Sigmoid colon (tissue), 7 donors: Measurements from ENCODE around the gene PTGIS. TPM values are rescaled to one million over a fixed set of nuclear protein-coding genes. Genes with fewer than 3 reads are reported as not detected.

ENCODE experiments used
- DNase-seq: peaks from one replicate; pipeline ENCODE4 v3.0.0-alpha.2; 2019
- H3K27ac ChIP-seq, 4 donors: fragments of 200-600 bp; sonication (generic); one replicate each; pipeline ENCODE4 v1.5.1; 2016 to 2019; ENCODE audit warnings: mild to moderate bottlenecking in 1 of 4
- H3K27me3 ChIP-seq, 3 donors: fragments of 200-600 bp; sonication (generic); one replicate each; pipeline ENCODE4 v1.5.1; 2019; ENCODE audit warnings: mild to moderate bottlenecking in 1 of 3
- H3K36me3 ChIP-seq, 4 donors: fragments of 200-600 bp; sonication (generic); one replicate each; pipeline ENCODE4 v1.5.1; 2016 to 2019
- H3K4me1 ChIP-seq, 4 donors: fragments of 200-600 bp; sonication (generic); one replicate each; pipeline ENCODE4 v1.5.1; 2017 to 2019
- H3K4me3 ChIP-seq, 4 donors: fragments of 200-600 bp; sonication (generic); one replicate each; pipeline ENCODE4 v1.5.1; 2017 to 2019; ENCODE audit warnings: mild to moderate bottlenecking in 2 of 4, moderate library complexity in 1 of 4
- H3K9me3 ChIP-seq, 4 donors: fragments of 200-600 bp in 3 of 4; sonication (generic) in 3 of 4; one replicate each; pipeline versions ENCODE4 v1.5.1 to v1.6.1; 2013 to 2019
- EP300 ChIP-seq, 4 donors: sonication (generic); formaldehyde crosslinking; IDR thresholded peaks; one replicate each; pipeline ENCODE4 v1.6.1; 2017; ENCODE audit warnings: antibody characterized with exemption in 4 of 4
- POLR2A ChIP-seq, 2 donors: fragments of 450-650 bp; IDR thresholded peaks; one replicate each; pipeline ENCODE4 v1.6.1; 2016; ENCODE audit warnings: antibody characterized with exemption in 2 of 2, mild to moderate bottlenecking in 2 of 2, moderate library complexity in 2 of 2
- POLR2AphosphoS5 ChIP-seq, 4 donors: sonication (generic); formaldehyde crosslinking; IDR thresholded peaks; one replicate each; pipeline ENCODE4 v1.6.1; 2017; ENCODE audit warnings: antibody characterized with exemption in 4 of 4
- WGBS, 2 donors: extraction: QIAGEN DNeasy Blood & Tissue Kit; methylation state at CpG; one replicate each; pipeline ENCODE4 v1.1.7; 2013; 5-methylcytosine and 5-hydroxymethylcytosine counted together
- intact Hi-C: fragments of 100-400 bp; cut with DNase I; formaldehyde crosslinking; loops from one replicate; pipeline ENCODE4 v1.15.1; 2023
- polyA plus RNA-seq, 3 donors: library from polyadenylated mRNA; stranded (reverse); fragments of 200-250 nt; gene quantifications; one replicate each; pipeline ENCODE4 v1.2.3, GENCODE V29; 2013
- total RNA-seq, 4 donors: library from RNA; depleted of rRNA; stranded (reverse); fragments of >200 nt; gene quantifications; one replicate each; pipeline ENCODE4 v1.1.0, GENCODE V29; 2016
- TF ChIP-seq, protein P1 (sequence below), 4 experiments: fragments of 450-650 bp in 3 of 4; fragments of 200-600 bp in 1 of 4; IDR thresholded peaks; one replicate each; pipeline ENCODE4 v1.5.1; 2016 to 2019; ENCODE audit warnings: antibody characterized with exemption in 4 of 4, mild to moderate bottlenecking in 3 of 4, moderate library complexity in 2 of 4
- donor health status: healthy with polysubstance abuse.
- donor health status: Bipolar disorder and iron deficiency.
- donor health status: healthy.

PTGIS gene
- total and polyA plus RNA-seq, 7 donors: 0.46 to 241 (median 55.3) TPM

DNA sequence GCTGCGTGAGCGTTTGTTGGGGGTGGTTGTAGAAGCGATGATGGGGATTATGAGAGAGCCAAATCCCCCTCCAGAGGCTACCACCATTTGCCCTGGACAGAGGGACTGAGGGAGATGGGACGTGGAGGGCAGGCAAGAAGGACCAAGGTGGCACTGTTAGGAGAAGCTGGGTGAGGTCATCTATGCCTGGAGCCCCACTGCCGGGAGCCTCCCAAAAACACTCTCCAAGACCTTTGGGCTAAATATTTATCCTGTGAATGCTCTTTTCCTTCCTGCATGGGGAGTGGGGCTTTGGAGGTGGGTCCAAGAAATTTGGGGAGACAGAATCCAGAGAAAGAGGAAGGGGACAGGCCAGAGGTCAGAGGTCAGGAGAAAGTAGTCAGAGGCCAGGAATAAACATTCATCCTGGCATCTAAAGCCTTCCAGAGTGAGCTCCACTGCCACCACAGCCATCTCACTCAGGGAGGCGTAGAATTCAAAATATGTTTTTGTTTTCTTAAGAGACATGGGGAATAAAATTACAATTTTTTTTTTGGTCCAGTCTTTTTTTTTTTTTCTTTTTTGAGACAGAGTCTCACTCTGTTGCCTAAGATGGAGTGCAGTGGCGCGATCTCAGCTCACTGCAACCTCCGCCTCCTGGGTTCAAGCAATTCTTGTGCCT, 17.8 kb upstream of the PTGIS start:
- no peaks in the 10 kb centered on the region for H3K36me3 ChIP-seq
- H3K9me3 ChIP-seq: peaks cover 0 to 7% (median 0%) of the 10 kb centered on the region in 4 donors
- WGBS, 2 donors: 91 to 96% methylated on average over 9 of the region's 9 CpGs
- no peak overlapping the region for H3K4me3 ChIP-seq
- H3K27ac ChIP-seq: peak overlapping the region; percentile 70 to 83 (median 76)
- no peaks in the 10 kb centered on the region for H3K27me3 ChIP-seq
- H3K4me1 ChIP-seq: peaks cover 0 to 59% (median 55%) of the 10 kb centered on the region in 4 donors
- TF ChIP-seq EP300 (IDR thresholded peaks at IDR 0.05) (no peak), POLR2A (IDR thresholded peaks at IDR 0.05) (no peak), POLR2AphosphoS5 (IDR thresholded peaks at IDR 0.05) (no peak)
- TF ChIP-seq, protein P1, sequence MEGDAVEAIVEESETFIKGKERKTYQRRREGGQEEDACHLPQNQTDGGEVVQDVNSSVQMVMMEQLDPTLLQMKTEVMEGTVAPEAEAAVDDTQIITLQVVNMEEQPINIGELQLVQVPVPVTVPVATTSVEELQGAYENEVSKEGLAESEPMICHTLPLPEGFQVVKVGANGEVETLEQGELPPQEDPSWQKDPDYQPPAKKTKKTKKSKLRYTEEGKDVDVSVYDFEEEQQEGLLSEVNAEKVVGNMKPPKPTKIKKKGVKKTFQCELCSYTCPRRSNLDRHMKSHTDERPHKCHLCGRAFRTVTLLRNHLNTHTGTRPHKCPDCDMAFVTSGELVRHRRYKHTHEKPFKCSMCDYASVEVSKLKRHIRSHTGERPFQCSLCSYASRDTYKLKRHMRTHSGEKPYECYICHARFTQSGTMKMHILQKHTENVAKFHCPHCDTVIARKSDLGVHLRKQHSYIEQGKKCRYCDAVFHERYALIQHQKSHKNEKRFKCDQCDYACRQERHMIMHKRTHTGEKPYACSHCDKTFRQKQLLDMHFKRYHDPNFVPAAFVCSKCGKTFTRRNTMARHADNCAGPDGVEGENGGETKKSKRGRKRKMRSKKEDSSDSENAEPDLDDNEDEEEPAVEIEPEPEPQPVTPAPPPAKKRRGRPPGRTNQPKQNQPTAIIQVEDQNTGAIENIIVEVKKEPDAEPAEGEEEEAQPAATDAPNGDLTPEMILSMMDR (IDR thresholded peaks at IDR 0.05): no peak
- no peak for DNase-seq
- intact Hi-C loops: no loop called here

DNA sequence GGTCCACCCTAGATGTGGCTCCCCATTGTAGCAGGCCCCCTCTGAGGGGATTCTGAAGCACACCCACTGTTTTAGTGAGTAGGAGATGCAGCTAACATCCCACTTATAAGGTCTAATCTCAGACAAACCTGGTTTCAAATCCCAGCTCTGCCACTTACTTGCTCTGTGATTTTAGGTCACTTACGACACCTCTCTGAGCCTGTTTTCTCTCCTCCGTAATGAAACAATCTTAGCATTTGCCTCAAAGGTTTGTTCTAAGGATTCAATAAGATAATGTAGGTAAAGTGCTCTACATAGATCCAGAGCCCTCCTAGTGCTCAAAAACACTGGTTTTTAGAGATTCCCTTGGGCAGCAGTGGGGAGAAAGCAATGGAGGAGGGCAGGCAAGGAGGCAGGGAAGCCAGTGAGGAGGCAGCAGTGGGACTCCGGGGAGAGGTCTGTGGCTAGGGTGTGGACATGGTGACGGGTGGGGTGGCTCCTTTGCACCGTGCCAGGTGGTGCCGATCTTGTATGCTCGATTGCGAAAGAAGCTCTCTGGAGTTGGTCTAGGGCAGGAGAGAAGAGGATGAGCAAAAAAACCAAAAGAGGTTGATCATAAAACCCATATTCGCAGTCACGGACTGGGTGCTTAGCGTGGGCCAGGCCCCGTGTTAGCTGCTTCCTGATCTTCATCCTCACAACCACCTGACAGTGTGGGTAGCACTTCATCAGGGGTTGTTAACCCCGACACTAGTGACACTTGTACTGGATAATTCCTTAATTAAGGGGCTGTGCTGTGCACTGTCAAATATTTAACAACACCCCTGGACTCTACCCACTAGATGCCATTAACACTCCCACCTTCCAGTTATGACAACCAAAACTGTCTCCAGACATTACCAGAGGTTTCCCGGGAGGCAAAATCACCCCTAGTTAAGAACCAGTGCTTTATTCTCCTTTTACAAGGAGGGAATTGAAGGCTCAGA, 16.8 kb upstream of the PTGIS start:
- TF ChIP-seq POLR2AphosphoS5 (IDR thresholded peaks at IDR 0.05) (no peak), EP300 (IDR thresholded peaks at IDR 0.05) (no peak), POLR2A (IDR thresholded peaks at IDR 0.05) (no peak)
- TF ChIP-seq, protein P1 (IDR thresholded peaks at IDR 0.05): no peak
- Histone ChIP-seq H3K27me3 (no peaks in the 10 kb centered on the region), H3K36me3 (no peaks in the 10 kb centered on the region), H3K4me3 (no peak overlapping the region), H3K27ac (peak overlapping the region; percentile 70 to 83 (median 76)), H3K9me3 (peaks cover 0 to 7% (median 0%) of the 10 kb centered on the region in 4 donors), H3K4me1 (peaks cover 0 to 65% (median 63%) of the 10 kb centered on the region in 4 donors)
- WGBS, 2 donors: 40 to 71% methylated on average over 14 of the region's 14 CpGs
- no peak for DNase-seq
- intact Hi-C loops: no loop called here

DNA sequence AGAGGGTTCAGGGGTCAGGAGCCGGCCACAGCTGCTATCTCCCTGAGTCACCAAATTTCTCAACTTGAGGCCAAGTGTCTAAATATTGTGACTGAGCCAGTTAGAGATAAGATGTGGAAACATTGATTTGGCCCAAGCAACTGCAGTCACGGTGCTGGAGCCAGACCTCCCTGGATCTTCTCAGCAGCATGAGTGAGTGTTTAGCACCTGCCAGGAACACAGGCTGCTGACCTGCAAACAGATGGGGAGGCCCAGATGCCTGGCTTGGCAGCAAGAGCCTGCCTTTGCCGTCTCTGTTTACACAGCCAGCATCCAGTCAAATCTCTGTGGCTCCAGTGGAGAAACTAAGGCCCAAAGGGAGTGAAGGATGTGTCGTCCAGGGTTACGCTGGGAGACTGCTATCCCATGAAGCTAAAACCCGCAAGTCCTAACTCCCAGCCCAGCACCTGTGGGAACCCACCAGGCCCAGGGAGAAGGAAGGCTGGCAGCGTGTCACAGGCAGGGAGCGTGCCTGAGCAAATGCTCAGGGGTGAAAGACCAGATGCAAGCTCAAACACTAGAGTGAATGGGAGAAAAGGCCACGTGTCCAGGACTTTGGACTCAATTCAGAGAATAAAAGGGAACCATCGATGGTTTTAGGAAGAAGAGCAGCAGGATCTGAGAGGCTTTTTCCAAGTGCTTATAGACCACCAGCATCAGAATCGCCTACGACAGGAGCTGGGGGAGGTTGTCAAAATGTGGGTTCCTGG, 15.9 kb upstream of the PTGIS start:
- intact Hi-C loops: no loop called here
- H3K4me3 ChIP-seq: no peak overlapping the region
- TF ChIP-seq EP300 (IDR thresholded peaks at IDR 0.05): peak in 1 of 4 donors; percentile 57
- TF ChIP-seq, protein P1 (IDR thresholded peaks at IDR 0.05): no peak
- no peak for TF ChIP-seq POLR2A (IDR thresholded peaks at IDR 0.05)
- TF ChIP-seq POLR2AphosphoS5 (IDR thresholded peaks at IDR 0.05): peak; percentile 69 to 92 (median 86)
- H3K36me3 ChIP-seq: no peaks in the 10 kb centered on the region
- no peaks in the 10 kb centered on the region for H3K27me3 ChIP-seq
- 16 to 51% methylated on average over 12 of the region's 12 CpGs for WGBS, 2 donors
- H3K9me3 ChIP-seq: peaks cover 0 to 7% (median 0%) of the 10 kb centered on the region in 4 donors
- peak overlapping the region; percentile 70 to 83 (median 76) for H3K27ac ChIP-seq
- peak; percentile 95 for DNase-seq
- H3K4me1 ChIP-seq: peaks cover 0 to 70% (median 65%) of the 10 kb centered on the region in 4 donors

DNA sequence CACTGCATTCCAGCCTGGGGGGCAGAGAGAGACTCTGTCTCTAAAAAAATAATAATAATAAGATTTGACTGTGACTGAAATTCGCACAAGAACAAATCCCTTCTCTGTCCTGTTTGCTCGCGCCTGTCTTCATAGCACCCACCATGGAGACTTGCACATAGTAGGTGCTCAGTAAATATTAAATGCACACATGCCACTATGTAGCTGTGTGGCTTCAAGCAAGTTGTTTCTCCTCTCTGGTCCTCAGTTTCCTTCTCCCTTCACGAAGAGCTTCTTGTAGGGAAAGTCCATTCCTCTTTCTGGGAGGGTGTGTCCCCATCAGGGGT, 15.4 kb upstream of the PTGIS start:
- peak overlapping the region; percentile 70 to 83 (median 76) for H3K27ac ChIP-seq
- no peak for DNase-seq
- peaks cover 0 to 7% (median 0%) of the 10 kb centered on the region in 4 donors for H3K9me3 ChIP-seq
- no peak overlapping the region for H3K4me3 ChIP-seq
- TF ChIP-seq, protein P1 (IDR thresholded peaks at IDR 0.05): no peak
- no peak for TF ChIP-seq POLR2A (IDR thresholded peaks at IDR 0.05)
- no peak for TF ChIP-seq EP300 (IDR thresholded peaks at IDR 0.05)
- no peak for TF ChIP-seq POLR2AphosphoS5 (IDR thresholded peaks at IDR 0.05)
- H3K27me3 ChIP-seq: no peaks in the 10 kb centered on the region
- WGBS, 2 donors: 73 to 84% methylated on average over 4 of the region's 4 CpGs
- intact Hi-C loops: no loop called here
- no peaks in the 10 kb centered on the region for H3K36me3 ChIP-seq
- peaks cover 0 to 70% (median 62%) of the 10 kb centered on the region in 4 donors for H3K4me1 ChIP-seq
